Fibroblast of pulmonary artery (primary cell): ENCODE data around the gene CSMD2.

Source experiments
- DNase-seq: peaks from one replicate; pipeline ENCODE4 v3.0.0-alpha.2; 2010; ENCODE audit warnings: low read depth
- H3K4me3 ChIP-seq: replicated peaks from 2 replicates; pipeline ENCODE4 v1.5.1; 2011; ENCODE audit warnings: low read depth, mild to moderate bottlenecking, control low read depth, low read length, moderate library complexity
- TF ChIP-seq, protein P1 (sequence below): IDR thresholded peaks from 2 replicates; pipeline ENCODE4 v1.5.1; 2011; ENCODE audit warnings: mild to moderate bottlenecking, control low read depth, low read length, inconsistent platforms; ENCODE audit errors: missing control alignments

The CSMD2 gene

DNA sequence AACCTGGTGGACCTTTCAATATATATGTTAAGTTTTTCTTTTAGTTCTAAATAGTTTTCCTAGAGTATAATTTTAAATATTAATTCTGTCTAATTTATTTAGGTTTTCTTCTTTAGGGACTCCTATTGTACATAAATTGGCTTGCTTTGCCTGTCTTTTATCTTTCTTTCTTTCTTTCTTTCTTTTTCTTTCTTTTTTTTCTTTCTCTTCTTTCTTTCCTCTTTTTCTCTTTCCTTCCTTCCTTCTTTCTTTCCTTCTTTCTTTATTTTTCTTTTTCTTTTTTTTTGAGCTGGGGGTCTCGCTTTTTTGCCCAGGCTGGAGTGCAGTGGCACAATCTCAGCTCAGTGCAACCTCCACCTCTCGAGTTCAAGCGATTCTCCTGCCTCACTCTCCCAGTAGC, 657.4 kb downstream of the CSMD2 start:
- no peak for DNase-seq
- no peak overlapping the region for H3K4me3 ChIP-seq
- TF ChIP-seq, protein P1, sequence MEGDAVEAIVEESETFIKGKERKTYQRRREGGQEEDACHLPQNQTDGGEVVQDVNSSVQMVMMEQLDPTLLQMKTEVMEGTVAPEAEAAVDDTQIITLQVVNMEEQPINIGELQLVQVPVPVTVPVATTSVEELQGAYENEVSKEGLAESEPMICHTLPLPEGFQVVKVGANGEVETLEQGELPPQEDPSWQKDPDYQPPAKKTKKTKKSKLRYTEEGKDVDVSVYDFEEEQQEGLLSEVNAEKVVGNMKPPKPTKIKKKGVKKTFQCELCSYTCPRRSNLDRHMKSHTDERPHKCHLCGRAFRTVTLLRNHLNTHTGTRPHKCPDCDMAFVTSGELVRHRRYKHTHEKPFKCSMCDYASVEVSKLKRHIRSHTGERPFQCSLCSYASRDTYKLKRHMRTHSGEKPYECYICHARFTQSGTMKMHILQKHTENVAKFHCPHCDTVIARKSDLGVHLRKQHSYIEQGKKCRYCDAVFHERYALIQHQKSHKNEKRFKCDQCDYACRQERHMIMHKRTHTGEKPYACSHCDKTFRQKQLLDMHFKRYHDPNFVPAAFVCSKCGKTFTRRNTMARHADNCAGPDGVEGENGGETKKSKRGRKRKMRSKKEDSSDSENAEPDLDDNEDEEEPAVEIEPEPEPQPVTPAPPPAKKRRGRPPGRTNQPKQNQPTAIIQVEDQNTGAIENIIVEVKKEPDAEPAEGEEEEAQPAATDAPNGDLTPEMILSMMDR = no peak

DNA sequence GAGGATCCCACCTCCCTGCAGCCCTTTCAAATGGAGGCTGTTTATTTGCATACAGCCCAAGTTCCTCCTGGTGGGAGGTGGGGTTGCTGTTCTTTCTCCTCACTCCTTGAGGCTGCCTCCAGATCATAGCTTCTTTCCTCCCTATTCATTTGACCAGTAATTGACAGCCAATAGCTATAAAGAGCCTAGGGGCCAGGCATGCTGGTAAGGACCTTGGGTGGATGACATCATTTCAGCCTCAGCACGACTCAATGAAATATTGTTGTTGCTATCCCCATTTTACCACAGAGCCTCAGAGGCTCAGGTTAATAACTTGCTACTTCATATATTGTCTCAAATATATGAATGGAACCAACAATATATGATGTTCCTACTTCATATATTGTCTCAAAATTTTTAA, 661.5 kb downstream of the CSMD2 start:
- DNase-seq = no peak
- no peak overlapping the region for H3K4me3 ChIP-seq
- TF ChIP-seq, protein P1 = no peak

DNA sequence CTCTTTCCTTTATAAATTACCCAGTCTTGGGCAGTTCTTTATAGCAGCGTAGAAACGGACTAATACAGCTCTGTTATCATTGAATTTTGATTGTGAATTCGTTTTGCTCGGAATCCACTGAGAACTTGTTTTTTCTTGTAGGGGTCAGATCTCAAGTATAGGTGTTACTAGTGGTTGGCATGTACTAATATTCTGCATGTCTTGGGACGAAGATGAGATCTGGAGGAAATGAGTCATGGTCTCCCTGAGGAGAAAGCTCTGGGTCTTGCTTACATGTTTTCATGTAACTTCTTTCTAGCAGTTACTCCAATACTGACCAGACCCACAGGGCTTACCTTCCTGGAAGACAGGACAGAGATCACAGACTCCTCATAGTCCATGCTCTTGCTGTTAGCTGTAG, 662.3 kb downstream of the CSMD2 start:
- peak; percentile 31 for DNase-seq
- H3K4me3 ChIP-seq = no peak overlapping the region
- TF ChIP-seq, protein P1 = no peak

DNA sequence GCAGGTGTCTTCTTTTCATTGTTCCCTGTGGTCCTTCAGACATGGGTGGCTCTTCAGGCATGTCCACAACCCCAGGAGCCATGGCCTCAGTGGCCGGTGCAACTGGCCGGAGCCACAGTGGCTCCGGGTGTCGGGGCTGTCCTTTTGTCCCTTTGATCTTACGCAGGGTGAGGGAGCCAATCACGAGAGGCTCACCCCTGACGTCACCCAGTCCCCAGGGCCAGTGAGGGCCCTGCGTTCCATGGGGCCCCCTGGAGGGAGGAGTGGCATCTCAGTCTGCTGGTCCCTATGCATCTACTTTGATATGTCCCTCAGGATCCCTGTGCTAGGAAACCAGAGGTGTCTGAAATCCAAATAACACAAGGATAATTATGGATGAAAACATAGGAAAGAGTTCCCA, 663.3 kb downstream of the CSMD2 start:
- H3K4me3 ChIP-seq = no peak overlapping the region
- no peak for DNase-seq
- TF ChIP-seq, protein P1 = no peak

DNA sequence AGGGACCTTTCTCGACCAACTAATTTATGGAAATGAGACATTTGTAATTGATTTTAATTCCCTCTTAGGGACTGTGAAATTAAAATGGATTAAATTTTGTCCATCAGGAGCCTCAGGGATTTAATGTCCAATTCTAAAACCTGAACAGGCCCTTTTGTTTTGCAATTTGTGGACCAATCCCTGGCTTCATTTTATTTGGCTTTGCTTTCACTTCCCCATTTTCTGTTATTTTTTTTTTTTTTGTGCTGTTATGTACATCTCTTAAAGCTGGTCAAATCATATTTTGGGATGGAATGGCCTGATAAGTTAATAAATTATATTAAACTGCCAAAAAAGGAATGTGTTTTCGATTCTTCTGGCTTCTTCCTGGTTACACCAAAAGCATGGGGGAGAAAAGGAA, 663.7 kb downstream of the CSMD2 start:
- H3K4me3 ChIP-seq = no peak overlapping the region
- TF ChIP-seq, protein P1 = no peak
- no peak for DNase-seq

DNA sequence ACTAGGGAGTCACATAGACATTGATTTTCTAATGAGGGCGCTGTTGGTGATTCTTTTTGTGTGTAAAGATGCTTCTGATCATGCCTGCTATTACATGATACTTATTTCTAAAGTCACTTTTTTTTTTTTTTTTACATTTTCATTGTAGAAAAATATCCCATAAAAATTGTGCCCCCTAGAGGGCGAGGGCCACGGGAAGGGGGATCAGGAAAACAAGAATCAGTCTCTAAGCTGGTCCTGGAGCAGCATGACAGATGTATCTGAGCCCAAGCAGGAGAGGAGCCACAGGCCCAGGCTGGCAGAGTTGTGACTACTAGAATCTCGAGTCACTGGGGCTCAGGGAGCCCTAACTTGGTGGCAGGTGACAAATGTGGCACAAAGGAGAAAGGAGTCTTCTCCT, 664.5 kb downstream of the CSMD2 start:
- TF ChIP-seq, protein P1 = peak; percentile 11
- DNase-seq = no peak
- H3K4me3 ChIP-seq = no peak overlapping the region

DNA sequence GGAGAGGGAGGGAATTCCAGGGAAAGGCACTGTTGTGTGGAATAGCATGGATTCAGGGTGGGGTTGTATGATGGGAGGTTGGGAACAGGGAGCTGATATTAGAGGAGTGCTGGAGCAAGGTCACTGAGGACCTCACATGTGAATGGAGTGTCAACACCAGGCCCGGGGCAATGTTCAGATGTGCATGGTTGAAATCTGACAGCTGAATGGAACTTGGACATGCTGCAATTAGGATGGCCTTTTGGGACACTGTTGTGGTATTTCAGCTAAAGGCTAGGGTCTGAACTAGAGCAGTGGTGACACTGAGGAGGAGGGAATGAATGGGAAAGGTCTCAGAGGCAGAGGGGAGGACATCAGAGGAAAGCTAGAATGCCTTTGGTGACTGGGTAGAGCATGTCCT, 667.6 kb downstream of the CSMD2 start:
- H3K4me3 ChIP-seq = no peak overlapping the region
- TF ChIP-seq, protein P1 = no peak
- no peak for DNase-seq
